GM12878 (cell line): ENCODE results near the gene RPL37A. TPM values are rescaled to one million over a fixed set of nuclear protein-coding genes. Genes with fewer than 3 reads are reported as not detected.

Experiments used
- CHD4 ChIP-seq: fragments of 200-600 bp; sonication (generic); IDR thresholded peaks from 2 replicates; pipeline ENCODE4 v1.6.1; 2016; ENCODE audit warnings: mild to moderate bottlenecking
- CREB1 ChIP-seq: IDR thresholded peaks from 2 replicates; pipeline ENCODE4 v1.6.1; 2012; ENCODE audit warnings: low read depth, mild to moderate bottlenecking, inconsistent platforms
- MYC ChIP-seq: IDR thresholded peaks from 2 replicates; pipeline ENCODE4 v1.6.1; 2011; ENCODE audit warnings: mild to moderate bottlenecking, low read length, moderate library complexity, inconsistent platforms; ENCODE audit not compliant: insufficient read depth, insufficient replicate concordance, insufficient read length, severe bottlenecking
- POLR2A ChIP-seq: IDR thresholded peaks from 2 replicates; pipeline ENCODE4 v1.6.1; 2011; ENCODE audit warnings: low read depth, mild to moderate bottlenecking, low read length
- SKIL ChIP-seq: fragments of 450-650 bp; IDR thresholded peaks from 2 replicates; pipeline ENCODE4 v1.6.1; 2017; ENCODE audit warnings: mild to moderate bottlenecking, low read depth, inconsistent platforms; ENCODE audit not compliant: poor library complexity, severe bottlenecking
- SMAD5 ChIP-seq: IDR thresholded peaks from 2 replicates; pipeline ENCODE4 v1.6.1; 2016; ENCODE audit warnings: antibody characterized with exemption, low read depth
- SMC3 ChIP-seq: IDR thresholded peaks from 2 replicates; pipeline ENCODE4 v1.6.1; 2011; ENCODE audit warnings: low read length, improper control_type of control experiment, borderline replicate concordance
- SPI1 ChIP-seq: IDR thresholded peaks from 2 replicates; pipeline ENCODE4 v1.6.1; 2011; ENCODE audit warnings: low read depth, mild to moderate bottlenecking, low read length, moderate library complexity, borderline replicate concordance; ENCODE audit not compliant: insufficient read depth
- SRF ChIP-seq, 2 experiments: IDR thresholded peaks; 2 replicates each; pipeline ENCODE4 v1.6.1; 2011; ENCODE audit warnings: low read depth in 2 of 2, low read length in 2 of 2, mild to moderate bottlenecking in 1 of 2, moderate library complexity in 1 of 2
- ZBTB40 ChIP-seq: fragments of 450-650 bp; IDR thresholded peaks from 2 replicates; pipeline ENCODE4 v1.6.1; 2016; ENCODE audit warnings: mild to moderate bottlenecking, moderate library complexity, borderline replicate concordance
- ZNF24 ChIP-seq: fragments of 450-650 bp; IDR thresholded peaks from 2 replicates; pipeline ENCODE4 v1.6.1; 2017; ENCODE audit warnings: antibody characterized with exemption, mild to moderate bottlenecking
- ZNF687 ChIP-seq: fragments of 450-650 bp; IDR thresholded peaks from 2 replicates; pipeline ENCODE4 v1.6.1; 2017; ENCODE audit warnings: mild to moderate bottlenecking, moderate library complexity
- polyA plus RNA-seq, 11 experiments: library from polyadenylated mRNA; depleted of rRNA in 4 of 11; unstranded in 6 of 11; stranded (reverse) in 5 of 11; fragments of >200 nt; fragmentation: Nextera tagmentation in 4 of 11; fragmentation: Illumina TruSeq in 1 of 11; extraction: Ambion mirVana in 4 of 11; extraction: Trizol in 1 of 11; gene quantifications; 1 replicate in 1 of 11; 2 replicates in 10 of 11; pipeline versions ENCODE4 v1.2.1 to v1.2.3, GENCODE V29; 2011 to 2016; ENCODE audit warnings: inconsistent platforms in 2 of 11, missing spikeins in 2 of 11, low read depth in 1 of 11
- total RNA-seq, 4 experiments: library from RNA; depleted of rRNA in 3 of 4; stranded (reverse); fragments of >200 nt in 3 of 4; fragmentation: Illumina TruSeq in 1 of 4; extraction: Trizol in 1 of 4; gene quantifications; 2 replicates each; pipeline versions ENCODE4 v1.2.1 to v1.2.3, GENCODE V29; 2013 to 2021

Gene RPL37A
- total and polyA plus RNA-seq, 10 of the 15 experiments (the other 5 are each of a cell fraction or from before 2014, with no cell fraction given): 2,847 to 6,854 (median 5,110) TPM

- no peak for TF ChIP-seq ZBTB40
- TF ChIP-seq SMC3: no peak
- TF ChIP-seq POLR2A: no peak
- no peak for TF ChIP-seq ZNF24
- no peak for TF ChIP-seq SRF (IDR thresholded peaks at IDR 0.05; ENCODE audit: low read depth in 2 of 2, low read length in 2 of 2)
- TF ChIP-seq MYC: no peak
- no peak for TF ChIP-seq ZNF687
- TF ChIP-seq CHD4: no peak
- TF ChIP-seq CREB1: no peak
- no peak for TF ChIP-seq SPI1
- no peak for TF ChIP-seq SMAD5
- no peak for TF ChIP-seq SKIL
- TF ChIP-seq, all 136 proteins: peak for 0
These were observed 29.0 kb downstream of the RPL37A start (continued) for GRCh38 chr2:216527600-216527999.
